Mesenchymal stem cell (in vitro differentiated cells and primary cell): Measurements from ENCODE around the gene DISC1.

Source experiments
- DNase-seq: peaks from one replicate; pipeline ENCODE4 v3.0.0-alpha.2; 2013
- H2AFZ ChIP-seq: one replicate; pipeline ENCODE4 v1.6.1; 2013; ENCODE audit warnings: low read depth, mild to moderate bottlenecking, control low read depth, inconsistent platforms, low read length, moderate library complexity
- H2AK5ac ChIP-seq: 2 replicates; pipeline ENCODE4 v1.6.1; 2013; ENCODE audit warnings: low read length, moderate library complexity, mild to moderate bottlenecking, inconsistent platforms; ENCODE audit not compliant: severe bottlenecking
- H2BK120ac ChIP-seq: one replicate; pipeline ENCODE4 v1.6.1; 2013; ENCODE audit warnings: low read depth, mild to moderate bottlenecking, inconsistent platforms, low read length, moderate library complexity
- H2BK12ac ChIP-seq, 2 experiments: one replicate each; pipeline ENCODE4 v1.6.1; 2013; ENCODE audit warnings: inconsistent platforms in 2 of 2, low read length in 2 of 2, mild to moderate bottlenecking in 2 of 2, moderate library complexity in 2 of 2, control low read depth in 1 of 2
- H2BK15ac ChIP-seq: one replicate; pipeline ENCODE4 v1.6.1; 2013; ENCODE audit warnings: mild to moderate bottlenecking, low read depth, inconsistent platforms; ENCODE audit not compliant: poor library complexity, severe bottlenecking
- H2BK5ac ChIP-seq: 2 replicates; pipeline ENCODE4 v1.6.1; 2013; ENCODE audit warnings: low read depth, mild to moderate bottlenecking, low read length, control low read depth, inconsistent platforms; ENCODE audit not compliant: poor library complexity, severe bottlenecking
- H3K14ac ChIP-seq, 2 experiments: one replicate each; pipeline ENCODE4 v1.6.1; 2013; ENCODE audit warnings: inconsistent platforms in 2 of 2, low read length in 2 of 2, control low read depth in 1 of 2, mild to moderate bottlenecking in 1 of 2, moderate library complexity in 1 of 2
- H3K18ac ChIP-seq, 2 experiments: one replicate each; pipeline ENCODE4 v1.6.1; 2013; ENCODE audit warnings: inconsistent platforms in 2 of 2, low read length in 2 of 2, control low read depth in 1 of 2, low read depth in 1 of 2, mild to moderate bottlenecking in 1 of 2
- H3K23ac ChIP-seq, 2 experiments: one replicate each; pipeline ENCODE4 v1.6.1; 2013; ENCODE audit warnings: inconsistent platforms in 2 of 2, low read length in 2 of 2, mild to moderate bottlenecking in 2 of 2, moderate library complexity in 2 of 2, control low read depth in 1 of 2
- H3K27ac ChIP-seq: 2 replicates; pipeline ENCODE4 v1.5.1; 2013; ENCODE audit warnings: mild to moderate bottlenecking, moderate library complexity, low read length, control low read depth, inconsistent platforms; ENCODE audit not compliant: poor library complexity, severe bottlenecking
- H3K27me3 ChIP-seq, 2 experiments: 2 replicates each; pipeline versions ENCODE4 v1.6.1 to v1.7.0; 2013; ENCODE audit warnings: low read length in 2 of 2, mild to moderate bottlenecking in 2 of 2, moderate library complexity in 2 of 2, control low read depth in 1 of 2, inconsistent platforms in 1 of 2; ENCODE audit not compliant: control insufficient read depth in 1 of 2, insufficient read depth in 1 of 2
- H3K36me3 ChIP-seq, 2 experiments: 2 replicates each; pipeline versions ENCODE4 v1.6.1 to v1.7.0; 2013; ENCODE audit warnings: low read length in 2 of 2, control low read depth in 1 of 2, inconsistent platforms in 1 of 2, low read depth in 1 of 2, mild to moderate bottlenecking in 1 of 2; ENCODE audit not compliant: insufficient read depth in 2 of 2, control insufficient read depth in 1 of 2
- H3K4ac ChIP-seq, 2 experiments: one replicate each; pipeline ENCODE4 v1.6.1; 2013; ENCODE audit warnings: inconsistent platforms in 2 of 2, low read length in 2 of 2, mild to moderate bottlenecking in 2 of 2, moderate library complexity in 2 of 2, control low read depth in 1 of 2, low read depth in 1 of 2
- H3K4me1 ChIP-seq: 2 replicates; pipeline ENCODE4 v1.6.1; 2013; ENCODE audit warnings: low read depth, low read length, control low read depth; ENCODE audit not compliant: control insufficient read depth, insufficient read depth
- H3K4me2 ChIP-seq: 2 replicates; pipeline ENCODE4 v1.6.1; 2013; ENCODE audit warnings: low read length, mild to moderate bottlenecking, inconsistent platforms; ENCODE audit not compliant: poor library complexity, severe bottlenecking
- H3K4me3 ChIP-seq, 2 experiments: 2 replicates each; pipeline versions ENCODE4 v1.5.1 to v1.7.0; 2013; ENCODE audit warnings: low read length in 2 of 2, mild to moderate bottlenecking in 2 of 2, control low read depth in 1 of 2, low read depth in 1 of 2; ENCODE audit not compliant: insufficient read depth in 1 of 2
- H3K79me1 ChIP-seq: replicated peaks from 2 replicates; pipeline ENCODE4 v1.6.1; 2013; ENCODE audit warnings: mild to moderate bottlenecking, control low read depth, low read length, inconsistent platforms; ENCODE audit not compliant: poor library complexity, severe bottlenecking
- H3K9ac ChIP-seq: 2 replicates; pipeline ENCODE4 v1.7.0; 2013; ENCODE audit warnings: mild to moderate bottlenecking, low read length, moderate library complexity
- H3K9me3 ChIP-seq: 2 replicates; pipeline ENCODE4 v1.7.0; 2013; ENCODE audit warnings: mild to moderate bottlenecking, low read length; ENCODE audit not compliant: control insufficient read depth
- H4K8ac ChIP-seq: one replicate; pipeline ENCODE4 v1.6.1; 2013; ENCODE audit warnings: inconsistent platforms, mild to moderate bottlenecking, low read length, moderate library complexity
- H4K91ac ChIP-seq: one replicate; pipeline ENCODE4 v1.6.1; 2013; ENCODE audit warnings: mild to moderate bottlenecking, low read length, inconsistent platforms
- WGBS: methylation state at CpG from one replicate; pipeline ENCODE4 v1.1.7; 2013; ENCODE audit warnings: mixed read lengths; 5-methylcytosine and 5-hydroxymethylcytosine counted together

Gene DISC1

GRCh38 chr1:231810415-231810814, 183.8 kb downstream of the DISC1 start:
- H3K9ac ChIP-seq, result no peak overlapping the region
- no peak overlapping the region for H3K27ac ChIP-seq
- H3K9me3 ChIP-seq, result no peaks in the 10 kb centered on the region
- H4K8ac ChIP-seq, result no peak overlapping the region
- H3K18ac ChIP-seq, result no peak overlapping the region
- H2AFZ ChIP-seq, result no peak overlapping the region
- 100% methylated on average over 6 of the region's 6 CpGs for WGBS
- no peak overlapping the region for H3K4ac ChIP-seq
- no peak overlapping the region for H2AK5ac ChIP-seq
- no peak overlapping the region for H4K91ac ChIP-seq
- peaks cover 10% of the 10 kb centered on the region for H3K79me1 ChIP-seq
- no peak overlapping the region for H2BK5ac ChIP-seq
- no peak for DNase-seq
- no peak overlapping the region for H2BK120ac ChIP-seq
- peak overlapping the region; percentile 12 for H2BK15ac ChIP-seq
- H3K4me2 ChIP-seq, result no peak overlapping the region
- H3K36me3 ChIP-seq, result peaks cover 0 to 23% of the 10 kb centered on the region in 2 experiments
- no peak overlapping the region for H3K14ac ChIP-seq
- no peak overlapping the region for H3K23ac ChIP-seq
- no peak overlapping the region for H3K4me3 ChIP-seq
- no peaks in the 10 kb centered on the region for H3K27me3 ChIP-seq
- H3K4me1 ChIP-seq, result no peaks in the 10 kb centered on the region
- no peak overlapping the region for H2BK12ac ChIP-seq

DNA sequence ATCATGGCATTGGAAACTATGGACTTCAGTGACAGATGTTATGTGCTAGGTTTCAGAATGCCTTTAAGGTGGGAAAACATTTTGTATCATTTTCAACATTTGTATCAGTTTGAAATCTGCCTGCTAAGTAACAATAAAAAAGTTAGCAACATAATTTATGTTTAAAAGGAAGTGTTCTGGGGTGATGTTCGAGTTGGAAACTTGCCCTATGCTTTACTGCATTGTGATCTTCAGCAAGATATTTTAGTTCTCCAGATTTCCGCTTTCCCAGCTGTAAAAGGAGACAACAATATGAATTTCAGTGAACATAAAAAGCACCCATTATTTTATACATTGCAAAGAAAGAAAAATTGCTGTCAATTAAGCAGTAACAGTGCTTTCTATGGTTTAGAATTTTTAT, 187.4 kb downstream of the DISC1 start:
- Histone ChIP-seq H3K23ac (no peak overlapping the region), H2AK5ac (no peak overlapping the region), H2BK120ac (no peak overlapping the region), H3K27ac (no peak overlapping the region), H3K4me3 (no peak overlapping the region), H2BK15ac (no peak overlapping the region), H2AFZ (no peak overlapping the region), H2BK12ac (no peak overlapping the region), H3K27me3 (no peaks in the 10 kb centered on the region), H3K36me3 (peaks cover 0 to 11% of the 10 kb centered on the region in 2 experiments), H3K4ac (no peak overlapping the region), H4K91ac (no peak overlapping the region), H3K9me3 (no peaks in the 10 kb centered on the region), H3K9ac (no peak overlapping the region), H3K18ac (no peak overlapping the region), H3K4me2 (no peak overlapping the region), H3K79me1 (peaks cover 6% of the 10 kb centered on the region), H2BK5ac (no peak overlapping the region), H3K14ac (no peak overlapping the region), H3K4me1 (no peaks in the 10 kb centered on the region), H4K8ac (no peak overlapping the region)
- DNase-seq, result no peak
- 29% methylated on average over 1 of the region's 2 CpGs for WGBS

GRCh38 chr1:231814521-231814920, 187.9 kb downstream of the DISC1 start:
- no peaks in the 10 kb centered on the region for H3K9me3 ChIP-seq

DNA sequence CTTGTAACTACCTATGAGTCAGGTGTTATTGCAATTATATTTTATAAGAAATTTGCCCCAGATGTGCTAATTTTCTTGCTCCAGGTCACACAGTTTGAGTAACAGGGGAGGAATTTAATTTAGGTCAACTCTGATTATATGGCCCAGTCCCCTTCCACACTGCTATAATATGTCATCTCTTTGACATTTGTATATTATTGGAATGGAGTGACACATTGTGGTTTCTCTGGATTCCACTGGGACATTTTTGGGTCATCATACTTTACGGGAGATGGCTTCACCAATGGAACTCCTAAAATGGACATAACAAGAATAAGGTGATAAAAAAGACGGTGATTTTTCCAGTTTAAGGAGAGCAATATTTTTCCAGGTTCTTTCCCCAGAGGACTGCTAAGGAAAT, 191.2 kb downstream of the DISC1 start:
- Histone ChIP-seq H2BK12ac (no peak overlapping the region), H4K8ac (no peak overlapping the region), H3K36me3 (peaks cover 0 to 11% of the 10 kb centered on the region in 2 experiments), H2BK5ac (no peak overlapping the region), H3K4me1 (no peaks in the 10 kb centered on the region), H4K91ac (no peak overlapping the region), H3K79me1 (no peaks in the 10 kb centered on the region), H3K4ac (no peak overlapping the region), H2BK120ac (no peak overlapping the region), H3K27ac (no peak overlapping the region), H3K27me3 (no peaks in the 10 kb centered on the region), H2AFZ (no peak overlapping the region), H2BK15ac (no peak overlapping the region), H3K4me2 (no peak overlapping the region), H3K23ac (no peak overlapping the region), H2AK5ac (no peak overlapping the region), H3K14ac (no peak overlapping the region), H3K9ac (no peak overlapping the region), H3K4me3 (no peak overlapping the region), H3K18ac (peak overlapping the region in 1 of 2 experiments; percentile 54), H3K9me3 (no peaks in the 10 kb centered on the region)
- DNase-seq, result peak; percentile 19
- WGBS, result 22% methylated on average over 2 of the region's 2 CpGs

More at GRCh38 chr1:231814521-231814920, 187.9 kb downstream of the DISC1 start:
- Histone ChIP-seq H3K4ac (peak overlapping the region in 1 of 2 experiments; percentile 8), H3K9ac (no peak overlapping the region), H3K4me2 (no peak overlapping the region), H4K91ac (no peak overlapping the region), H3K27me3 (no peaks in the 10 kb centered on the region), H3K23ac (no peak overlapping the region), H2BK5ac (no peak overlapping the region), H3K4me1 (no peaks in the 10 kb centered on the region), H3K18ac (no peak overlapping the region), H3K14ac (no peak overlapping the region), H3K36me3 (peaks cover 0 to 11% of the 10 kb centered on the region in 2 experiments), H2BK120ac (no peak overlapping the region), H2AK5ac (no peak overlapping the region), H3K4me3 (no peak overlapping the region), H3K27ac (no peak overlapping the region), H4K8ac (no peak overlapping the region), H2BK15ac (no peak overlapping the region), H2AFZ (no peak overlapping the region), H2BK12ac (no peak overlapping the region), H3K79me1 (peaks cover 6% of the 10 kb centered on the region)
- 95% methylated on average over 4 of the region's 4 CpGs for WGBS
- no peak for DNase-seq
